SU-DHL-6 (cell line): ENCODE results near the gene WNT4.

ENCODE experiments used
- H2AFZ ChIP-seq: fragments of 200-600 bp; sonication (generic); 2 replicates; pipeline ENCODE4 v1.6.1; 2014; ENCODE audit warnings: low read depth, mild to moderate bottlenecking, moderate library complexity, mixed read lengths, antibody characterized with exemption, low read length; ENCODE audit not compliant: severe bottlenecking
- H3F3A ChIP-seq: fragments of 200-600 bp; shearing (Covaris generic); 2 replicates; pipeline ENCODE4 v1.6.0; 2016; ENCODE audit warnings: antibody characterized with exemption, mild to moderate bottlenecking; ENCODE audit not compliant: insufficient read depth
- H3K27ac ChIP-seq: fragments of 200-600 bp; sonication (generic); 2 replicates; pipeline ENCODE4 v1.5.1; 2016; ENCODE audit warnings: low read depth, mild to moderate bottlenecking, low read length, moderate library complexity, mixed read lengths
- H3K27me3 ChIP-seq: fragments of 200-600 bp; sonication (generic), shearing (Covaris generic); 2 replicates; pipeline ENCODE4 v1.6.0; 2014; ENCODE audit warnings: mild to moderate bottlenecking, low read length
- H3K36me3 ChIP-seq: fragments of 200-600 bp; sonication (generic); 2 replicates; pipeline ENCODE4 v1.6.1; 2014; ENCODE audit warnings: mild to moderate bottlenecking, low read length, mixed read lengths
- H3K4me2 ChIP-seq: fragments of 300-600, 200-600 bp; shearing (Covaris generic), sonication (generic); 2 replicates; pipeline ENCODE4 v1.6.0; 2014; ENCODE audit warnings: low read length, low read depth, mild to moderate bottlenecking; ENCODE audit not compliant: poor library complexity, severe bottlenecking
- H3K4me3 ChIP-seq: fragments of 200-600 bp; sonication (generic); 2 replicates; pipeline ENCODE4 v1.5.1; 2014; ENCODE audit warnings: antibody characterized with exemption, low read length, mild to moderate bottlenecking, mixed read lengths; ENCODE audit not compliant: insufficient read depth, poor library complexity, severe bottlenecking
- H3K79me2 ChIP-seq: fragments of 200-600 bp; sonication (generic); 2 replicates; pipeline ENCODE4 v1.6.1; 2014; ENCODE audit warnings: mild to moderate bottlenecking, low read length, moderate library complexity; ENCODE audit not compliant: insufficient read depth
- H3K9ac ChIP-seq: fragments of 200-600 bp; sonication (generic); 2 replicates; pipeline ENCODE4 v1.7.0; 2014; ENCODE audit warnings: mild to moderate bottlenecking, low read length
- H3K9me2 ChIP-seq: fragments of 200-600 bp; sonication (generic); replicated peaks from 2 replicates; pipeline ENCODE4 v1.6.1; 2014; ENCODE audit warnings: low read length; ENCODE audit not compliant: insufficient read depth
- H3K9me3 ChIP-seq: fragments of 200-600 bp; sonication (generic); 2 replicates; pipeline ENCODE4 v1.6.1; 2014; ENCODE audit warnings: low read length, mixed read lengths; ENCODE audit not compliant: insufficient read depth
- H4K20me1 ChIP-seq: fragments of 200-600 bp; sonication (generic); 2 replicates; pipeline ENCODE4 v1.6.1; 2014; ENCODE audit warnings: low read depth, mild to moderate bottlenecking, antibody characterized with exemption, low read length, moderate library complexity, mixed read lengths
- EZH2phosphoT487 ChIP-seq: fragments of 200-600 bp; sonication (generic), shearing (Covaris generic); conservative IDR thresholded peaks from 2 replicates; pipeline ENCODE4 v1.6.1; 2018; ENCODE audit warnings: mild to moderate bottlenecking, antibody characterized with exemption, low read length, moderate library complexity, mixed read lengths
- TF ChIP-seq, protein P1 (sequence below): fragments of 200-600 bp; sonication (generic); IDR thresholded peaks from one replicate; pipeline ENCODE4 v1.5.1; 2017; ENCODE audit warnings: antibody characterized with exemption, mild to moderate bottlenecking, low read length, moderate library complexity; ENCODE audit not compliant: insufficient read depth, poor library complexity, severe bottlenecking

The WNT4 gene

DNA sequence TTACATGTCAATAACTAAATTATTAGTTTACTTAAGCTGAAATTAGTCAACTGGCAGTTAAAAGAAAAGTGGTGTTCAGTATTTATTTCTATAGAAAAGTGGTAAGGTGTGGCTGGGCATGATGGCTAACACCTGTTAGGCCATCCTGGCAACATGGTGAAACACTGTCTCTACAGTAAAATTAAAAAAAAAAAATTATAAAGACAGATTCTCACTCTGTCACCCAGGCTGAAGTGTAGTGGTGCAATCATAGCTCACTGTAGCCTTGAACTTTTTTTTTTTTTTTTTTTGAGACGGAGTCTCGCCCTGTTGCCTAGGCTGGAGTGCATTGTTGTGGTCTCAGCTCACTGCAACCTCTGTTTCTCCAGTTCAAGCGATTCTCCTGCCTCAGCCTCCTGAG lies 32.9 kb downstream of the WNT4 start:
- Histone ChIP-seq H3K79me2 (0 out of 2 replicates have a peak, but pooled peaks cover 16% of the 10 kb centered on the region), H3K27ac (no peak overlapping the region), H4K20me1 (no peaks in the 10 kb centered on the region; the same call in 1 of the 2 replicates), H3K9me2 (no peaks in the 10 kb centered on the region), H3K4me2 (no peak overlapping the region), H2AFZ (no peak overlapping the region), H3K9ac (no peak overlapping the region), H3F3A (no peaks in the 10 kb centered on the region), H3K9me3 (no peaks in the 10 kb centered on the region), H3K27me3 (no peaks in the 10 kb centered on the region), H3K4me3 (no peak overlapping the region), H3K36me3 (no peaks in the 10 kb centered on the region)
- TF ChIP-seq EZH2phosphoT487 = no peak
- TF ChIP-seq, protein P1, sequence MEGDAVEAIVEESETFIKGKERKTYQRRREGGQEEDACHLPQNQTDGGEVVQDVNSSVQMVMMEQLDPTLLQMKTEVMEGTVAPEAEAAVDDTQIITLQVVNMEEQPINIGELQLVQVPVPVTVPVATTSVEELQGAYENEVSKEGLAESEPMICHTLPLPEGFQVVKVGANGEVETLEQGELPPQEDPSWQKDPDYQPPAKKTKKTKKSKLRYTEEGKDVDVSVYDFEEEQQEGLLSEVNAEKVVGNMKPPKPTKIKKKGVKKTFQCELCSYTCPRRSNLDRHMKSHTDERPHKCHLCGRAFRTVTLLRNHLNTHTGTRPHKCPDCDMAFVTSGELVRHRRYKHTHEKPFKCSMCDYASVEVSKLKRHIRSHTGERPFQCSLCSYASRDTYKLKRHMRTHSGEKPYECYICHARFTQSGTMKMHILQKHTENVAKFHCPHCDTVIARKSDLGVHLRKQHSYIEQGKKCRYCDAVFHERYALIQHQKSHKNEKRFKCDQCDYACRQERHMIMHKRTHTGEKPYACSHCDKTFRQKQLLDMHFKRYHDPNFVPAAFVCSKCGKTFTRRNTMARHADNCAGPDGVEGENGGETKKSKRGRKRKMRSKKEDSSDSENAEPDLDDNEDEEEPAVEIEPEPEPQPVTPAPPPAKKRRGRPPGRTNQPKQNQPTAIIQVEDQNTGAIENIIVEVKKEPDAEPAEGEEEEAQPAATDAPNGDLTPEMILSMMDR = no peak

DNA sequence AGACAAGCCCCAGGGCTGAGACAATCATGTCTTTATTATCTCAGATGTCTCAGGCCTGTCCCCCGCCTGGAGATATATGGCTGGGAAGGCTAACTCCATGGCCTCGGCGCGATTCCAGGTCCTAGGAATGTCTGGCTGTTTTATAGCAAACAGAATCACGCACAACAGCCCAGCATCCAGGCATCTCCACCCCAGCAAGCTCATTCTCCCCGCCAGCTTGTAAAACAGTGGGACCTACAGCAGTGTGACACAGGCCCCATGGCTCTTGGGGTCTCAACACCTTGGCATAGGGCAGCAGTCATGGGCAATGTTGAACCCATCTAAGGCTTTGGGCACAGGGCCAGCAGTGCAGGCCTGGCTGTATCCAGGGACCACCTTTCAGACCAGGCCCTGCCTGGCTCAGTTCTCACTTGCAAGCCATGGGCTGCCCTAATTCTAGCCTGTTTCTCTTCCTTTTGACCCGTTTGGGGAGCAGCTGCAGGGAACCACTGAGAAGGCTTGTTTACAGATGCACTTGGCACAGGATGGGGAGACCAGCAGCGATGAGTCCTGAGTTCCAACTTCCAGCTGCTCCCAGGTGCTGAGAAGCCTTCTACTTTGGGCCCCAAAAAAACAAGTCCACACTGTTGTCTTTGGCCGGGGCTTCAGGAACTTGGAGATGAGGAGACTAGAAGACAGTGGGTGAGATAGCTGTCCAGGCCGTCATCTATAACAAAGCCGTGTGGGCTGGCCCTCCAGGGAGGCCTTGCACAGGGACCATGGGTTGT lies 34.4 kb downstream of the WNT4 start:
- Histone ChIP-seq H3K27ac (no peak overlapping the region), H3K36me3 (no peaks in the 10 kb centered on the region), H3K79me2 (0 out of 2 replicates have a peak, but pooled peaks cover 16% of the 10 kb centered on the region), H3K4me3 (no peak overlapping the region), H3K4me2 (no peak overlapping the region), H4K20me1 (no peaks in the 10 kb centered on the region; the same call in 1 of the 2 replicates), H3K9ac (no peak overlapping the region), H2AFZ (no peak overlapping the region), H3K9me2 (no peaks in the 10 kb centered on the region), H3K27me3 (no peaks in the 10 kb centered on the region), H3K9me3 (no peaks in the 10 kb centered on the region), H3F3A (no peaks in the 10 kb centered on the region)
- TF ChIP-seq EZH2phosphoT487 = no peak
- TF ChIP-seq, protein P1 = no peak

DNA sequence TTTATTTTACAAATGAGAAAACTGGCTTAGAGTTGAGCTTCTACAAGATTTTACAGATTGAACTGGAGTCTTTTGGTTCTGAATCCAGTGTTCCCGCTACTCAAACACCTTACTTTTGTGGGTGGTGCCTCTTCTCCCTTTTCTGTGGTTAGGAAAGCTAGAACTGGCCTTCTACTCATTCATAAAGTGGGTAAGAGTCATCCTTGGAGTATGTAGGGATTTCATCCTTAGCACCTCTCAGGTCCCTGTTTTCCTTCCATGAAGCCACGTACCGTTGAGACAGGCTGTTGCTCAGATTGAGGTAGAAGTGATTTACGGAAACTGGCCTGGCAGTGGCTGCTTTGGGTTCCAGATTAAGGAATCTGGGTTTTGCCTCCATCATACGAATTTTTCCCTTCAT lies 35.8 kb downstream of the WNT4 start:
- Histone ChIP-seq H3K79me2 (0 out of 2 replicates have a peak, but pooled peaks cover 16% of the 10 kb centered on the region), H4K20me1 (no peaks in the 10 kb centered on the region; the same call in 1 of the 2 replicates), H3K9me3 (no peaks in the 10 kb centered on the region), H3K4me3 (no peak overlapping the region), H3K27ac (no peak overlapping the region), H3K4me2 (no peak overlapping the region), H3K36me3 (no peaks in the 10 kb centered on the region), H3F3A (no peaks in the 10 kb centered on the region), H2AFZ (no peak overlapping the region), H3K27me3 (no peaks in the 10 kb centered on the region), H3K9me2 (no peaks in the 10 kb centered on the region), H3K9ac (no peak overlapping the region)
- TF ChIP-seq EZH2phosphoT487 = no peak
- TF ChIP-seq, protein P1 = no peak
